Measurements from ENCODE around the gene ASCC1.

Gene ASCC1

GRCh38 chr10:72244573-72245038 lies 28.5 kb upstream of the ASCC1 start:
- H3K27ac ChIP-seq = peak overlapping the region; percentile 53

GRCh38 chr10:72243822-72244437 lies 27.9 kb upstream of the ASCC1 start:
- peak overlapping the region; percentile 53 for H3K27ac ChIP-seq

More at GRCh38 chr10:72244573-72245038, 28.5 kb upstream of the ASCC1 start:
- TF ChIP-seq CTCF (conservative IDR thresholded peaks at IDR 0.05) (no peak), ZFX (IDR thresholded peaks at IDR 0.05) (no peak)

GRCh38 chr10:72242675-72243074 lies 26.6 kb upstream of the ASCC1 start:
- TF ChIP-seq ZFX (IDR thresholded peaks at IDR 0.05) = no peak
- TF ChIP-seq CTCF (conservative IDR thresholded peaks at IDR 0.05) = no peak
- H3K27ac ChIP-seq = peak overlapping the region; percentile 53; the same call in 1 of the 2 replicates

More at GRCh38 chr10:72243822-72244437, 27.9 kb upstream of the ASCC1 start:
- TF ChIP-seq CTCF (conservative IDR thresholded peaks at IDR 0.05) (no peak), ZFX (IDR thresholded peaks at IDR 0.05) (no peak)

- no peak overlapping the region for H3K27ac ChIP-seq
- TF ChIP-seq ZFX (IDR thresholded peaks at IDR 0.05) = no peak
- no peak for TF ChIP-seq CTCF (conservative IDR thresholded peaks at IDR 0.05)
These were observed 25.7 kb upstream of the ASCC1 start for GRCh38 chr10:72241691-72242252.

GRCh38 chr10:72240371-72240770 lies 24.3 kb upstream of the ASCC1 start:
- no peak for TF ChIP-seq CTCF (conservative IDR thresholded peaks at IDR 0.05)
- TF ChIP-seq ZFX (IDR thresholded peaks at IDR 0.05) = no peak
- H3K27ac ChIP-seq = no peak overlapping the region

GRCh38 chr10:72239409-72239808 lies 23.3 kb upstream of the ASCC1 start:
- TF ChIP-seq ZFX (IDR thresholded peaks at IDR 0.05) (no peak), CTCF (conservative IDR thresholded peaks at IDR 0.05) (no peak)
- H3K27ac ChIP-seq = no peak overlapping the region

- TF ChIP-seq ZFX (IDR thresholded peaks at IDR 0.05) (no peak), CTCF (conservative IDR thresholded peaks at IDR 0.05) (no peak)
- no peak overlapping the region for H3K27ac ChIP-seq
These were observed 22.5 kb upstream of the ASCC1 start for GRCh38 chr10:72238392-72239175.
